ENCODE data around the gene TGM5.

The TGM5 gene

GRCh38 chr15:43193710-43194109, 73.0 kb downstream of the TGM5 start:
- DNase-seq (ENCODE audit: low read depth), result no peak

DNA sequence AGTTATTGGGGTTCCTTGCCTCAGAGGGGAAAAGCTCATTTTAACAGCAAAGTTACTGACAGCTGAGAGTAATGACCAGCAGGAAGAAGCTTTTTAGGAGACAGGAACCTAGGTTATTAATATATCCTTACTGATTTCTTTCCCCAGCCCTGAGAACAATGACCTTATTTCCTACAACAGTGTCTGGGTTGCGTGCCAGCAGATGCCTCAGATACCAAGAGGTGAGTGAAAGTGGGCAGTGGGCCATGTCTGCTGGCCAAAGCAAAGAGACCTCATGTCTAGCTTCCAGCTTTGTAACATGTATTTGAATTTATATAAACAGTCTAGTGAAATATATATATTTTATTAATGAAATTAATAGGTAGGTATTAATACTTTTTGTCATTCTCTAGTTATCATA, 76.5 kb downstream of the TGM5 start:
- no peak for DNase-seq (ENCODE audit: low read depth)

- no peak for DNase-seq (ENCODE audit: low read depth)
These were observed 77.4 kb downstream of the TGM5 start for GRCh38 chr15:43189296-43189695.

- DNase-seq (ENCODE audit: low read depth), result no peak
These were observed 79.1 kb downstream of the TGM5 start for GRCh38 chr15:43187544-43188155.

- no peak for DNase-seq (ENCODE audit: low read depth)
These were observed 80.8 kb downstream of the TGM5 start for GRCh38 chr15:43186003-43186353.

DNA sequence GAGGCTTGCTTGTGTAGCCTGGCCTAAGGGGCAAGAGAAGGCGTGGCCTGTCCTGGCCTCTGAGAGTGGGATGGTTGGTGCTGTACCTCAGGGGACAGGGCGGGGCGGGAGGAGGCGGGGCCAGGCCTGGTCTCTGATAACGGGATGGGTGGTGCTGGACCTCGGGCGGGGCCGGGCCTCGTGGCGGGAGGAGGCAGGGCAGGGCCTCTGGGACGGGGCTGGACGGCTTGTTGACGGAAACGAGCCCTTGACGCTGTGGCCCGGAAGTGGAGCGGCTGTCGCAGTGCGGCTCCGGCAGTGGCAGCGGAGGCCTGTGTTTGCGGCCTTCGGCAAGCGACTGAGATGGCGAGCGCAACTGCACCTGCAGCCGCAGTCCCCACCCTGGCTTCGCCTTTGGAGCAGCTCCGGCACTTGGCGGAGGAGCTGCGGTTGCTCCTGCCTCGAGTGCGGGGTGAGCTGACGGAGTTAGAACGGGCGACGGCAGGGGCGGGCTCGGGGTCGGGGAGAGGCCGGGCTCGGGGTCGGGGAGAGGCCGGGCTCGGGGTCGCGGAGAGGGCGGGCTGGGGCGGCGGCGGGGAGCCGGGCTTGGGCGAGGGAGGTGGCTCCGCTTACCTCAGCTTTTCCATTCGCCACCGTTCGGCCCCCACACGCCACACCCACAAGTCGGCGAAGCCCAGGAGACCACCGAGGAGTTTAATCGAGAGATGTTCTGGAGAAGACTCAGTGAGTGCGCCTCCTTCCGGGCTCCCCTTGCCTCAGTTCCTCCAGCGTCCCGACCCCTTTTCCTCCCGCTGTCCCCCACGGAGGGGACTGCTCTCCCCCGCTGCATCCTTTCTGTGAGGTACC, 81.3 kb downstream of the TGM5 start, which contains the start of gene CCNDBP1:
Gene CCNDBP1 (plus strand): TSS at position 247 of the 846 bp plus-strand sequence. CDS start 96 bp downstream, at position 343.
- peak; percentile 69 for DNase-seq (ENCODE audit: low read depth)

DNA sequence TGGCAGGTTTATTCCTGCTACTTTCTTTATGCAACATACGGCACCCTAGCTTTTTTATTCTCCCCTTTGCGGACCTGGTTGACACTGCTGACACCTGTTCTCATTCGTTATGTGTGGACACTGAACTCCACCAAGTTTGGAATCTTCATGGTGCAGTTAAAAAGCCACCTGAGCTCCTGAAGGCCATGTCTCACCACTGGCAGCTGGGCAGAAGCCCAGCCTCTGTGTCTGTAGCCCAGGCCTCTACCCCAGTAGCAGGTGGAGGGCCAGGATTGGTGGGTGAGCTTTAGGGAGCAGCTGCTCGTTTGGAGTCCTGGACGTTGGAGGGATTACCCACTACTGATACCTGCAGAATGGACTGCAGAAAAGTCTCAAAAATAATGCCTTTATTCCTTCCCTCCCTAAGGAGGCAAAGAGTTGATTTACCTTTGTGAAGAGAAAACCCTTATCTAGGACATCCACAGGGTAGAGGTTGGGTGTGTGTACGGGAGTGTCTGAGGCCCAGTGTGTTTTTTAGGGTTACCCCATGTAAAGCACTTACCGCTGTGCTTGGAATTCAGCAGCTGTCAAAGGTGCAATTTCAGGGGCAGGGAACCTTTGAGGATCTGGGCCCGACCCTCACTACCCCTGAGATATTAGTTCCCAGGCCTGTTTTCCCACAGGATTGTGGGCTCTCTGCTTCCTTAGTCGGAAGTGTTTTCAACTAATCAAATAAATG, 82.2 kb downstream of the TGM5 start:
- no peak for DNase-seq (ENCODE audit: low read depth)

DNA sequence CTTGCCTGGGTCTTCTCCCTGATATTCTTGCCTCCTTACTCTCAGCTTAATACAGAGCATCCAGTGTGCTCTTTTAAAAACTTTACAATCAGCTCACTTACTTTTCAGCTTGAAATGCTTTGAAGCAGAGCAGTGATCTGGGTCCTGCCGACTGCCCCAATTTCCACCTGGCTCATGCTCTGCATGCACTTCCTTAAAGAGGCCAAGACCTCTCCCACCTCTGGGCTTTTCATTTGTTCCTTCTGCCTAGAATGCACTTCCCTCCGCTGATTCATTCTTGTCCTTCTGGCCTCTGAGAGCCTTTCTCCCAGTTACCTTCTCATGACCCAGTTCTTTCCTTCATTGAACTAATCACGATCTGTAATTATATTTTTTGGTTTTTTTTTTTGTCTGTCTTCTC, 83.5 kb downstream of the TGM5 start:
- DNase-seq (ENCODE audit: low read depth), result no peak

All from HS-5 (cell line).